Sigmoid colon (tissue), 4 donors: ENCODE data around the gene PLPPR3.

Experiments used
- CTCF ChIP-seq, 4 experiments: fragments of 450-650 bp in 3 of 4; fragments of 200-600 bp in 1 of 4; IDR thresholded peaks; one replicate each; pipeline ENCODE4 v1.5.1; 2016 to 2019; ENCODE audit warnings: antibody characterized with exemption in 4 of 4, mild to moderate bottlenecking in 3 of 4, moderate library complexity in 2 of 4
- EP300 ChIP-seq, 4 donors: sonication (generic); formaldehyde crosslinking; IDR thresholded peaks; one replicate each; pipeline ENCODE4 v1.6.1; 2017; ENCODE audit warnings: antibody characterized with exemption in 4 of 4

GRCh38 chr19:858868-859843, 37.4 kb upstream of the PLPPR3 start, which contains the start of gene CFD:
- TF ChIP-seq CTCF (IDR thresholded peaks at IDR 0.05) (no peak), EP300 (IDR thresholded peaks at IDR 0.05) (no peak)
